Activated CD4-positive, alpha-beta T cell treated with anti-CD3 and anti-CD28 coated beads for 24 hours (primary cell): ENCODE measurements around the gene RSPH1.

Experiments used
- DNase-seq, 2 donors: peaks; one replicate each; pipeline ENCODE4 v3.0.0-alpha.2; 2020; ENCODE audit warnings: low read depth in 2 of 2

RSPH1 gene

GRCh38 chr21:42447732-42448131 lies 48.3 kb downstream of the RSPH1 start:
- no peak for DNase-seq

- DNase-seq, result no peak
These were observed 48.8 kb downstream of the RSPH1 start for GRCh38 chr21:42447182-42447581.

- no peak for DNase-seq
These were observed 49.5 kb downstream of the RSPH1 start for GRCh38 chr21:42446531-42446930.

- no peak for DNase-seq
These were observed 50.7 kb downstream of the RSPH1 start for GRCh38 chr21:42445311-42445710.

- DNase-seq, result no peak
These were observed 51.3 kb downstream of the RSPH1 start for GRCh38 chr21:42444745-42445059.

GRCh38 chr21:42443876-42444744 lies 51.9 kb downstream of the RSPH1 start:
- DNase-seq, result no peak

- DNase-seq, result no peak
These were observed 52.7 kb downstream of the RSPH1 start for GRCh38 chr21:42443181-42443785.

- DNase-seq, result no peak
These were observed 54.1 kb downstream of the RSPH1 start for GRCh38 chr21:42441963-42442362.

- no peak for DNase-seq
These were observed 55.7 kb downstream of the RSPH1 start for GRCh38 chr21:42440187-42440792.

- no peak for DNase-seq
These were observed 56.5 kb downstream of the RSPH1 start for GRCh38 chr21:42439284-42440186.

- DNase-seq, result no peak
These were observed 57.5 kb downstream of the RSPH1 start for GRCh38 chr21:42438316-42439205.

- no peak for DNase-seq
These were observed 58.2 kb downstream of the RSPH1 start for GRCh38 chr21:42437786-42438185.

- no peak for DNase-seq
These were observed 59.1 kb downstream of the RSPH1 start for GRCh38 chr21:42436914-42437313.

- DNase-seq, result no peak
These were observed 60.2 kb downstream of the RSPH1 start for GRCh38 chr21:42435833-42436232.

GRCh38 chr21:42435401-42435800 lies 60.6 kb downstream of the RSPH1 start:
- no peak for DNase-seq

- DNase-seq, result no peak
These were observed 61.1 kb downstream of the RSPH1 start for GRCh38 chr21:42434884-42435283.

GRCh38 chr21:42433946-42434551 lies 62.0 kb downstream of the RSPH1 start:
- no peak for DNase-seq

GRCh38 chr21:42432695-42433094 lies 63.3 kb downstream of the RSPH1 start:
- no peak for DNase-seq

GRCh38 chr21:42431196-42431595 lies 64.8 kb downstream of the RSPH1 start:
- DNase-seq, result no peak

- DNase-seq, result no peak
These were observed 65.5 kb downstream of the RSPH1 start for GRCh38 chr21:42430521-42430920.

GRCh38 chr21:42429856-42430255 lies 66.2 kb downstream of the RSPH1 start:
- no peak for DNase-seq
